Measurements from ENCODE around the gene RALB.

DNA sequence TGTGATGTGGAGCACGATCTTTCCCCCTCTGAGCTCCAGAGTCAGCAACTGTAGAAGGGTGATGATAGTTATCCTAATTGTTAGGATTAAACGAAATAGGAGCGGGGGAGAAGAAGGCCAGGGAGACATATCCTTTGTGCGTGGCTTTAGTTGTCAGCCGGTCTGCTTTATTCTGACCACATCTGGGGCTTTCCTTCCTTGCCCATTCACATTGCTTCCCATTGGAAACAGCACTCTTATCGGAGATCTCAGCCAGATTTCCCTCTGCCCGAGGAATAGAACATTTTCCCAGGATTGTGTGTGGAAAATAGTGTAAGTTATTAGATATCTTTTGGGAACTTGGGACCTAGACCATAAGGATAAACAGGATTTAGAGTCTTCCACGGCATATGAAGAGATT lies 1.5 kb downstream of the RALB start:
- TF ChIP-seq, protein P1, sequence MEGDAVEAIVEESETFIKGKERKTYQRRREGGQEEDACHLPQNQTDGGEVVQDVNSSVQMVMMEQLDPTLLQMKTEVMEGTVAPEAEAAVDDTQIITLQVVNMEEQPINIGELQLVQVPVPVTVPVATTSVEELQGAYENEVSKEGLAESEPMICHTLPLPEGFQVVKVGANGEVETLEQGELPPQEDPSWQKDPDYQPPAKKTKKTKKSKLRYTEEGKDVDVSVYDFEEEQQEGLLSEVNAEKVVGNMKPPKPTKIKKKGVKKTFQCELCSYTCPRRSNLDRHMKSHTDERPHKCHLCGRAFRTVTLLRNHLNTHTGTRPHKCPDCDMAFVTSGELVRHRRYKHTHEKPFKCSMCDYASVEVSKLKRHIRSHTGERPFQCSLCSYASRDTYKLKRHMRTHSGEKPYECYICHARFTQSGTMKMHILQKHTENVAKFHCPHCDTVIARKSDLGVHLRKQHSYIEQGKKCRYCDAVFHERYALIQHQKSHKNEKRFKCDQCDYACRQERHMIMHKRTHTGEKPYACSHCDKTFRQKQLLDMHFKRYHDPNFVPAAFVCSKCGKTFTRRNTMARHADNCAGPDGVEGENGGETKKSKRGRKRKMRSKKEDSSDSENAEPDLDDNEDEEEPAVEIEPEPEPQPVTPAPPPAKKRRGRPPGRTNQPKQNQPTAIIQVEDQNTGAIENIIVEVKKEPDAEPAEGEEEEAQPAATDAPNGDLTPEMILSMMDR (IDR thresholded peaks at IDR 0.05), result no peak
- no peak for TF ChIP-seq EP300 (IDR thresholded peaks at IDR 0.05)
